ENCODE data around the gene DNTTIP2.
"Not testable (repeated sequence)": the region's sequence is repeated elsewhere in the genome, so short reads cannot be mapped to it uniquely, and the experiment has no call there.

Gene DNTTIP2

GRCh38 chr1:93877529-93877928 lies 1.5 kb downstream of the DNTTIP2 start:
- no peak for DNase-seq

- DNase-seq: no peak
Measured at GRCh38 chr1:93876244-93876643, 2.8 kb downstream of the DNTTIP2 start.

- no peak for DNase-seq
Measured at GRCh38 chr1:93874025-93874651, 4.9 kb downstream of the DNTTIP2 start.

GRCh38 chr1:93871366-93871765 lies 7.6 kb downstream of the DNTTIP2 start:
- no peak for DNase-seq

GRCh38 chr1:93869653-93870052 lies 9.4 kb downstream of the DNTTIP2 start:
- no peak for DNase-seq

GRCh38 chr1:93868492-93868891 lies 10.5 kb downstream of the DNTTIP2 start:
- not testable (repeated sequence) for DNase-seq

GRCh38 chr1:93865253-93865652 lies 13.8 kb downstream of the DNTTIP2 start:
- no peak for DNase-seq

- no peak for DNase-seq
Measured at GRCh38 chr1:93864175-93864574, 14.8 kb downstream of the DNTTIP2 start.

GRCh38 chr1:93857653-93858052 lies 21.4 kb downstream of the DNTTIP2 start:
- not testable (repeated sequence) for DNase-seq

GRCh38 chr1:93855983-93856382 lies 23.0 kb downstream of the DNTTIP2 start:
- not testable (repeated sequence) for DNase-seq

- no peak for DNase-seq
Measured at GRCh38 chr1:93853940-93854339, 25.1 kb downstream of the DNTTIP2 start.

- no peak for DNase-seq
Measured at GRCh38 chr1:93851878-93852277, 27.1 kb downstream of the DNTTIP2 start.

- no peak for DNase-seq
Measured at GRCh38 chr1:93851327-93851712, 27.7 kb downstream of the DNTTIP2 start.

- peak in 46 of 58 donors; percentile 2 to 74 (median 32) for DNase-seq
Measured at GRCh38 chr1:93850687-93851326, 28.2 kb downstream of the DNTTIP2 start.

GRCh38 chr1:93848350-93848883 lies 30.6 kb downstream of the DNTTIP2 start:
- no peak for DNase-seq

GRCh38 chr1:93847811-93848288 lies 31.2 kb downstream of the DNTTIP2 start:
- DNase-seq: peak in 53 of 58 donors; percentile 23 to 82 (median 53)

- peak in 57 of 58 donors; percentile 10 to 90 (median 76) for DNase-seq
Measured at GRCh38 chr1:93846992-93847810, 31.8 kb downstream of the DNTTIP2 start.

- peak in 57 of 58 donors; percentile 54 to 94 (median 86) for DNase-seq
Measured at GRCh38 chr1:93846206-93846991, 32.6 kb downstream of the DNTTIP2 start.

GRCh38 chr1:93845538-93846205 lies 33.3 kb downstream of the DNTTIP2 start:
- DNase-seq: peak in 14 of 58 donors; percentile 4 to 71 (median 42)

Measured in anterior cingulate cortex (tissue), 58 donors.